ENCODE measurements around the gene KCNJ16.

KCNJ16 gene

DNA sequence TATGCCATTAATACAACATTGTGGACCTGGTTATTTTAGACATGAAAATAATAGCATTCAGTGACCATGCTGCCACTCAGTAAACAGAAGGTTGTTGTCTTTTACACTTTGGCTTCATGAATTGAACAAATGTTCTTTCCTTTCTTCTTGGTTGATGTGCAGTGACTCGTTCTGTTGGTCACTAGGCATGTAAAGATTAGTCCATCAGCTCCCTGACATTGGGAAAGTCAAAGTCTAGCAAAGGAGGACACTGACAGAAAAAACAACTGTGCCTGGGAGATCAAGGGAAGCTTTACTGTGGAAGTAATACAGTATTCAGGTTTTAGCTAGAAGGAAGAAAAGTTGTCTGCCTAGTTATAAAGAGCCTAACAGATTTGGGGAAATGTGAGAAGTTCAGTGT is 6.9 kb downstream of the KCNJ16 start:
- TF ChIP-seq, protein P1, sequence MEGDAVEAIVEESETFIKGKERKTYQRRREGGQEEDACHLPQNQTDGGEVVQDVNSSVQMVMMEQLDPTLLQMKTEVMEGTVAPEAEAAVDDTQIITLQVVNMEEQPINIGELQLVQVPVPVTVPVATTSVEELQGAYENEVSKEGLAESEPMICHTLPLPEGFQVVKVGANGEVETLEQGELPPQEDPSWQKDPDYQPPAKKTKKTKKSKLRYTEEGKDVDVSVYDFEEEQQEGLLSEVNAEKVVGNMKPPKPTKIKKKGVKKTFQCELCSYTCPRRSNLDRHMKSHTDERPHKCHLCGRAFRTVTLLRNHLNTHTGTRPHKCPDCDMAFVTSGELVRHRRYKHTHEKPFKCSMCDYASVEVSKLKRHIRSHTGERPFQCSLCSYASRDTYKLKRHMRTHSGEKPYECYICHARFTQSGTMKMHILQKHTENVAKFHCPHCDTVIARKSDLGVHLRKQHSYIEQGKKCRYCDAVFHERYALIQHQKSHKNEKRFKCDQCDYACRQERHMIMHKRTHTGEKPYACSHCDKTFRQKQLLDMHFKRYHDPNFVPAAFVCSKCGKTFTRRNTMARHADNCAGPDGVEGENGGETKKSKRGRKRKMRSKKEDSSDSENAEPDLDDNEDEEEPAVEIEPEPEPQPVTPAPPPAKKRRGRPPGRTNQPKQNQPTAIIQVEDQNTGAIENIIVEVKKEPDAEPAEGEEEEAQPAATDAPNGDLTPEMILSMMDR (IDR thresholded peaks at IDR 0.05; ENCODE audit: insufficient read depth, low read length, poor library complexity, severe bottlenecking) = no peak
- Histone ChIP-seq H3K27me3 (replicated peaks; ENCODE audit: control insufficient read depth, insufficient read depth, low read length) (no peaks in the 10 kb centered on the region), H3K4me3 (replicated peaks; ENCODE audit: low read depth, low read length) (no peak overlapping the region), H3K36me3 (ENCODE audit: control insufficient read depth, insufficient read depth, low read length) (no peaks in the 10 kb centered on the region)
- DNase-seq (ENCODE audit: extremely low read depth, insufficient read length) = no peak

DNA sequence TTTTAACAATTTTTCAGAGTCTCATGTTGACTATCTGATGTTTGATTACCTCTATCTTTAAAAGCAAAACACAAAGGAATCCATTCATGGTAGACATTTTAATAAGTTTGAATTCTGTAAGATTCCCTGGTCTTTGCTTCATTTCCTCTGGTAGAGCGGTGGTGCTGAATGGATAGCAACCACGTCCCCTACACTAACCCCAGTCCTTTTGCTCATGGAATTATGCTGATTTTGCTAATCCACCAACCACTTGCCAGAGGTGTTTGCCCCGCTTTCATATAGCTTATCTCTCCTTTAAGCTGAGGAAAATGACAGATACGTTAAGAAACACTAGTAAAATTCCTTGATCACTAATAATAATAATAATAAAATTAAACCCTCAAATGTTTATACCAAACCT is 9.5 kb downstream of the KCNJ16 start:
- no peak for DNase-seq (ENCODE audit: extremely low read depth, insufficient read length)
- no peaks in the 10 kb centered on the region for H3K36me3 ChIP-seq (ENCODE audit: control insufficient read depth, insufficient read depth, low read length)
- no peak overlapping the region for H3K4me3 ChIP-seq (replicated peaks; ENCODE audit: low read depth, low read length)
- no peaks in the 10 kb centered on the region for H3K27me3 ChIP-seq (replicated peaks; ENCODE audit: control insufficient read depth, insufficient read depth, low read length)
- TF ChIP-seq, protein P1 (IDR thresholded peaks at IDR 0.05; ENCODE audit: insufficient read depth, low read length, poor library complexity, severe bottlenecking) = no peak

DNA sequence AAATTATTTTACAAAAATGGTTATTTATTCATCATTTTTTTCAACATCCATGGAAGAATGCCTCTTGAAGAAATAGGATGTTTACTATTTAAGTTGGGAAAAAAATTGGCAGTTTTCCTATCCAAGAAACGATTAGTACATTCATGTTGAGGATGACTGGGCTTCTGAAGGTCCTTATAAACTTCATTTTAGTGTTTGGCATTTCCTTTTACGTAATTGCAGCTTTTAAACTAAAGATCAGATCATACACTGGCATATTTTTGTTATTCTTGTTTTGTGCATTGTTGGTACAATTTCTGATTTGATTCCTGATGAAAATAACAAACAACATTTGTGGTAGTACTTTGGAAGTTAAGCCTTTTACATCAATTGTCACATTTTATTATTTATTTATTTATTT is 11.5 kb downstream of the KCNJ16 start:
- TF ChIP-seq, protein P1 (IDR thresholded peaks at IDR 0.05; ENCODE audit: insufficient read depth, low read length, poor library complexity, severe bottlenecking) = no peak
- H3K27me3 ChIP-seq (replicated peaks; ENCODE audit: control insufficient read depth, insufficient read depth, low read length) = no peaks in the 10 kb centered on the region
- no peak for DNase-seq (ENCODE audit: extremely low read depth, insufficient read length)
- no peaks in the 10 kb centered on the region for H3K36me3 ChIP-seq (ENCODE audit: control insufficient read depth, insufficient read depth, low read length)
- no peak overlapping the region for H3K4me3 ChIP-seq (replicated peaks; ENCODE audit: low read depth, low read length)

DNA sequence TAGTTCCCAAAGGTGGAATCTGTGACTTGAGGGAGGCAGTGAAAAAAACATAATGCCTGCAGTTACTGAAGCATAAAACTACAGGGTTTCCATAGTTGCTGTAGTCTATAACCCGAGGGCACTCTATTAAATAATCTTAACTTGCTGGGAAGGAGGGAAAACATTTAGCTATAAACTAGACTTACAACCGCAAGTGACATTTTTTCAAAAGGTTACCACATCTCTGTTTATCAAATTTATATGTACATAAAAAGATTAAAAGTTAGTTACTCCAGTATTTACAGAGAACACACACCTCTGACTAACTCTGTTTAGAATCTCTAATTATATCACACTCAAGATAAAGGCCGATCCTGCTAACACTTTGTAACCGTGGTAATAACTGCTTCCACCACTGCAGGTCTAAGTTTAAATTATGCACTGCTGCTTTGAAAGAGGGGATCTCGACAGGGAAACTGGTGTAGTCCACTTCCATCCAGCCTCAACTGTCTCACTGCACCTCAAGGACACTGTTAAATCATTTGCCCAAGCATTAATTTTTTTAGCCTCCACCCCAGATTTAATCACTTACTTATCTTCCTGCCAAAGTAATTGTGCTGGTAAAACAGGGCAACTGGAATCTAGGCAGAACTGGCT is 14.6 kb downstream of the KCNJ16 start:
- Histone ChIP-seq H3K36me3 (ENCODE audit: control insufficient read depth, insufficient read depth, low read length) (no peaks in the 10 kb centered on the region), H3K27me3 (replicated peaks; ENCODE audit: control insufficient read depth, insufficient read depth, low read length) (no peaks in the 10 kb centered on the region), H3K4me3 (replicated peaks; ENCODE audit: low read depth, low read length) (no peak overlapping the region)
- TF ChIP-seq, protein P1 (IDR thresholded peaks at IDR 0.05; ENCODE audit: insufficient read depth, low read length, poor library complexity, severe bottlenecking) = no peak
- DNase-seq (ENCODE audit: extremely low read depth, insufficient read length) = no peak

DNA sequence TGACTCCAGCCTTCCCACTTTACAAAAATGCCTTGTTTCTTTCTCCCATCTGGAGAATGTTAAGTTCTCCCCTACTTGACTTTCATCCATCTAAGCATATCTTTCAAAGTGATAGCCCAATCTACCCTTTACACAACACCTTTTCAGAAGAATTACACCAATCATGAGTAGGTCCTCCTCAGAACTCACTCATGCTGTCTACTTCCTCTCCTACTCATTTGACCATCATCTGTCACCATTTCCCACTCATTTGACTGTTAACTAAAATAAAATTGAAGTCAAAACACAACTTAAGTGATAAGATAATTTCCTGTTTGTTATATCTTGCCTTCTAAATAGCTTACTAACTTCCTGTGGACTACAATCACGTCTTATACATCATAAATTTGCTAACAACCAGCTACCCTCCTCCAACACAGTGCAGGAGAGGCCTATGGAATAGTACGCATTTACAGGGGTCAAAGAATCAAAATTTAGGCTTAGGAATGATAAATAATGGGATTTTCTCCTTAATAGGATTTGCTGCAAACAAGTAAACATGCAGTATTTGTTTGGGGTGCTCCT is 16.1 kb downstream of the KCNJ16 start:
- no peak for DNase-seq (ENCODE audit: extremely low read depth, insufficient read length)
- Histone ChIP-seq H3K27me3 (replicated peaks; ENCODE audit: control insufficient read depth, insufficient read depth, low read length) (no peaks in the 10 kb centered on the region), H3K4me3 (replicated peaks; ENCODE audit: low read depth, low read length) (no peak overlapping the region), H3K36me3 (ENCODE audit: control insufficient read depth, insufficient read depth, low read length) (no peaks in the 10 kb centered on the region)
- TF ChIP-seq, protein P1 (IDR thresholded peaks at IDR 0.05; ENCODE audit: insufficient read depth, low read length, poor library complexity, severe bottlenecking) = no peak

All from GM06990 (cell line).